GM15510 (cell line): ENCODE results near the gene STX8.

Experiments used
- POLR2A ChIP-seq: IDR thresholded peaks from 3 replicates; pipeline ENCODE4 v1.6.1; 2011; ENCODE audit warnings: borderline replicate concordance; ENCODE audit not compliant: insufficient read length; ENCODE audit errors: extremely low read depth

STX8 gene

DNA sequence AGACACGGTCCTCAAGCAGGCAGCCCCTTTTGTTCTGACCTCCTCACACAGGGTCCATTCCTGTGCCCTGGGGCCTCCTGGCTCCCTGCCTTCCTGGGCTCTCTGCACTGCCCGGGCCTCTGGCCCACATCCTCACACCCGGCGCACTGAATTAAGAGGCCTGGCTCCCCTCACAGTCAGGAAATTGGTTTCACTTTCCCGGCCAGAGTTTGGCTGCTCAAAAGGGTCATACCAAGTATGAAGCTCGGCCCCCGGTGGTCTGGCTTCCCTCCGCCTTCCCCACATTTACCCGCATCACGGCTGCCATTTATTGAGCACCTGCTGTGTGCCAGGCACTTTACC is 334.3 kb downstream of the STX8 start:
- TF ChIP-seq POLR2A: no peak

DNA sequence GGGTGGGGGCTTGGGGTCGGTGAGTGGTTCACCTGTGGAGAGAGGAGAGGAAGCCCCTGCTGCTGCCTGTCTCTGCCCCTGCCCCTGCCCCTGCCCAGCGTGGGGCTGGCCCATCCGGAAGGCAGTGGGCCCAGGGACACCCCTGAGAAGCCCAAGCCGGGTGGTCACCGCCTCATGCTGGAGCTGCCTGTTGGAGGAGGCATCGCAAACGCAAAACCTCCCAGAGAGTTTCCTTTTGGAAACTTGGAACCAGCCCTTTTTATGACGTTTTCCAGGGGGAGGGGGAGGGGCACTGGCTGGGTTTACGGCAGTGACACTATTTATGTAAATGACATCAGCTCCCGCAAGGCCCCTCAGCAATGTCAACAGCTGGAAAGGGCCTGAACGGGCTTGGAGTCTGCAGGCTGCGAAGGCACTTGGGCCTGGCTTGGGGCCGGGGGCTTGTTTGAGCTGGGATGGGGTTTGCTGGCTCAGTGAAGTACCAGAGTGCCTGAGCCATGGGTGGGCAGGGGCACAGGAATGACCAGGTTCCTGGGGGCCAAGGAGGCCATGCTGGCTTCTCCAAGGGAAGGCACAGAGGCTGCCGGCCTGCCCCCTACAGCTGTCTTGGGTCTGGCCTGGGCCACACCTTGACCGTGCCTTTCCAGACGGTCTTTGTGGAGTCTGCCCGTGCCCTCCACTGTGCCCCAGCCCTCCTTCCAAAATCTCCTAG is 334.8 kb downstream of the STX8 start:
- TF ChIP-seq POLR2A: no peak

DNA sequence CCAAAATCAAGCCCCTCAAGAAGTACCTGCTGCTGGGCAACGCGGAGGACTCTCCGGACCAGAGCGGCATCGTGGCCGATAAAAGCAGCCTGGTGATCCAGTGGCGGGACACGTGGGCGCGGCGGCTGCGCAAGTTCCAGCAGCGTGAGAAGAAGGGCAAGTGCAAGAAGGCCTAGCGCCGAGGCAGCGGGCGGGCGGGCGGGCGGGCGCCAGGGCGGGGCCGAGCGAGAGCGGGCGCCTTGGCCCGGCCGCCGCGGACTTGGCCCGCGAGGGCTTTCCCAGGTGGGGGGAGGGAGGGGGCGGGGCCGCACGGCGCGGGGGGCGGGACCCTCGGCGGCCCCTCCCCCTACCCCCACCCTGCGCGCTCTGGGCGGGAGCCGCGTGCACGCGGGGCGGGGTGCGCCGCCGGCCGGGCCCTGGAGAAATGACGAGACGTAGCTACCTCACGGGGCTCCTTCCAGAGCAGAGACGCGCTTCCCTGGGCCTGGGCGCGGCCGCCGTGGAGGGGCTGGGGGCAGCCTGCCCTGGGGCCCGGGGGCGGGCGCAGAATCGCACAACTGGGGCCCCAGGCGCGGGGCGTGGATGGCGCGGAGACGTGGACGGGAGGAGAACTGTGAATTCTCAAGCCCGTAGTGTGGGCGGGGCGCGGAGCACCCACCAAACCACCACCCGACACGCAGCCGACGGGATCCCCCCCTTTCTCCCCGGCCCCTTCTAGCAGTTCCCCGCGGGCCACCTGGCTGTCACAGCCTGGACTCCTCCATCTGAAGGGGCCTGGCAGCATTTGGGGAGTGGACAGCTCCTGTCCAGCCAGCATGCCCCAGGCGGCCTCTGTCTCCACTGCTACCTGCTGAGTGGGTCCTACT is 335.6 kb downstream of the STX8 start:
- TF ChIP-seq POLR2A: peak; percentile 24

DNA sequence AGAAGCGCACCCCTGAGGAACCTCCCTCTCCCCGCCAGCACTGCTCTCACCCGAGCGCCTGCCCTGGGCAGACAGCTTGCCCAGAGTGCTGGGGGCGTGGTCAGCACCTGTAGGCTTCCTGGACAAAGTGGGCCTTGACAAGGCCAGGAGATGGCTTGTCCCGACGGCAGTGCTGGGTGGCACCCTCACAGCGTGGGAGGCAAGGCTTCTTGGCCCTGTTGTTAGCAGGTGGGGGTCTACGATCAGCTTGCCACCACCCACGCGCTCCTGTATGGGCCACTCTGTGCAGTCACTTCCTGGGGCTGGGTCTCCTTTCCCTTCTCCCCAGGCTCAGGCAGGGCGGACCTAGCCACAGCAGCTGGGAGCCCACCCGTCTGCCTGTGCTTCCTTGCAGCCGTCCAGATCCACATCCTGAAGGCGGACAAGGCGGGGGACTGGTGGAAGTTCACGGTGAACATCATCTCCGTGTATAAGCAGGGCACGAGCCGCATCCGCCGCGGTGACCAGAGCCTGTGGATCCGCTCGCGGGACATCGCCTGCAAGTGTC is 336.3 kb downstream of the STX8 start:
- no peak for TF ChIP-seq POLR2A

DNA sequence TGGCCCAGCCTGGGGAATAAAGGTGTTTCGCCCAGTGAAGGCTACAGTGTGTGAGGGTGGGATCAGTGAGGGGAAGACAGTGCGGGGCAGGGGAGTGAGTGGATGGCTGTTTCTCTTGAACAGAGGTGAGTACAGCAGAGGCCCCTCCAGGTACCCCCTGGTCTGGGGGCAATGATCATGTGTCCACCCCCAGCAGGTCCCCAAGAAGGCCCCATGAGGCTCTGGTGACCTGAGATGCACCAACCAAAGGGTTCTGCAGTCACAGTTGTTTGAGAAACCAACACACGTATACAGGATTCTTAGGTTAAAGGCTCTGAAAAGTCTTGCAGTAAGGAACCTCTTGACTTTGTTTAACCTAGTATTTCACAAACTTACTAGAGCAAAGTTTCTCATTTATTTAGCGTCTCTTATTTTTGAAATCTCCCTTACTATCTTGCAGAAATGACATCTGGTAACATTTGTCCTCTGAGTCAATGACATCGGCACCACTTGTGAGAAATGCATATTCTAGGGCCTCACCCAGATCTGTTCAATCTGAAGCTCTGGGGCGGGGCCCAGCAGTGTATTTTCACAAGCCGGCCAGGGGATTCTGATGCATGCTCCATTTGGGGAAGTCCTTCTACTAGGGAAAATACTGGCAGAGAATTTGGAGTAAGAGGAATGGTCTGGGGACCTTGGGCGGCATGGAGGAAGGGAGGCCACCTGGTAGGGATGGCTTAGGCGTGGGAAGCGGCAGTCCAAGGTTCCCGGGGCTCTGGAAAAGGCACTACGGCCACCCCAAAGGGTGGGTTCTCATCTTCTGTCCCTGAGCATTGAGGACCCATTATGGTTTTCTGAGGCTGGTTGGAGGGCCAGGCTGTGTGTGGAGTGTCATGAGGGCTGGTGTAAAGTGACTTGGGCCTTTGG is 337.0 kb downstream of the STX8 start:
- no peak for TF ChIP-seq POLR2A

DNA sequence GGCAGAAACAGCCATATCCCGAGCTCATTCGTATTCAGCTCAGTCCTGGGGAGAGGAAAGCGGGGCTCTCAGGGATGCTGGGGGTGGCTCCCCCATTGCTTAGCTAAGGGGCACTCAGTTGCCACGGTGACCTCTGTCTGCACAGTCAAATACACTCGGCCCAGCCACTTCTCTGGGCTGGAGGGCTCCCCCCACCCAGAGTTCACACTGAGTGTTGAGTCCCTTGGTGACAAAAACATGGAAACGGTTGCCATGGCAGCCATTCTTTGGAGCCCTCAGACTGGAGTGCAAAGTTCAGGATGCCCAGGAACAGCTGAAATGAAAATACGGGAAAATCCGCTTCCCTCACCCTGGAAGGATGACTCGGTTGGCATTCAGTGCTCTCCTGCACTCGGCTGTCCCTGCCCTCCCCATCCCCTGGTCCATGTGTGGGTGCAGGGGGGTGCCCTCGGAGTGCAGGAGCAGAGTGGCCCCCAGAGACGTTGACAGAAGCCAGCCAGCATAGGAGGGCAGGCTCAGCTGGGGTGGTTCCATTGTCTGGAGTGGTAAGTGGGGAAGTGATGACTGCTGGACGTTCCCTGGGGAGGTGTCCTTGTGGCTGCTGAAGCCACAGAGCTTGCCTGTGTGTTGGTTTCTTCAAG is 337.8 kb downstream of the STX8 start:
- no peak for TF ChIP-seq POLR2A

DNA sequence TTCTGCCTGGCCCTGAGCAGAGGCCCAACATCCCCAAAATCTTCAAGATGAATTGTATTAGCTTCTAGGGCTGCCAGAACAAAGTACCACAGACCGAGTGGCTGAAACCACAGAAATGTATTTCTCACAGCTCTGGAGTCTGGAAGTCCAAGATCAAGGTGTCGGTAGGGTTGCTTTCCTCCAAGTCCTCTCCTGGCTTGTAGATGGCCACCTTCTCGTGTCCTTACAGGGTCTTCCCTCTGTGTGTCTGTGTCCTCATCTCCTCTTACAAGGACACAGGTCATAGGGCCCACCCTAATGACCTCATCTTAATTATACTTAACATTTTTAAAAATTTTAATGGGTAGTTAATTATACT is 338.6 kb downstream of the STX8 start:
- no peak for TF ChIP-seq POLR2A

DNA sequence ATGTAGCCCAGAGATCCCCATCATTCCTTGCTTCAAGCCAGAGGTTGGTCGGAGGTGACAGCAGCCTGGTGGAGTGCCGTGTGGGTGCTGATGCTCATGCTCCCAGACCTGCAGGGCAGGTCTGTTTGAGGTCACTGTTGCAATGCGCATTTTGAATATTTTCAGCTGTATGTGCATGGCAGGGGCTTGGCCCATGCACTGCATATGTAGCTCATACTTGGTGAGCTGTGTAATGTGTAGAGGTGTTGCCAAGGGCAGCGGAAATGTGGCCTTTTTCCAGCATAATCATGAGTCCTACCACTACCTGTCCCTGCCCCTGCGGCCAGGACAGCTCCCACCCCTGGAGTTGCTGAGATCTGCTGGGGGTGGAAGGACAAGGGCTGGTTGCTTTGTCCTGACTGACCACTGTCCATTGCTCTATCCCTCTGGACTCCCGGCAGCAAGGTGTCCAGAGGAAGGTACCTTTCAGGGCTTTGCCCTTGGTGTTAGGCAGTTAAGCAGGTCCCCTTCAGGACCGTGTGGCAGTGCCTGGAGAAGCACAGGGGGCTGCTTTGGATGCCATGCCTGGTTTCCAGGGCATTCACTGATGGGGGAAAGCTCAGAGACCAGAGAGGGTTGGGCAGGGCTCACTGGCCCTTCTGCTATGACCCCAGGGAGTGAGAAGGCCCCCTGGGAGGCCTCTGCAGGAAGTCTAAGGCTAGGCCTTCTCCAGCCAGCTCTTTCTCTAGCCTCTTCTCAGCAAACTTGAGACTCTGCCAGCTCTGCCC is 339.2 kb downstream of the STX8 start:
- TF ChIP-seq POLR2A: no peak

DNA sequence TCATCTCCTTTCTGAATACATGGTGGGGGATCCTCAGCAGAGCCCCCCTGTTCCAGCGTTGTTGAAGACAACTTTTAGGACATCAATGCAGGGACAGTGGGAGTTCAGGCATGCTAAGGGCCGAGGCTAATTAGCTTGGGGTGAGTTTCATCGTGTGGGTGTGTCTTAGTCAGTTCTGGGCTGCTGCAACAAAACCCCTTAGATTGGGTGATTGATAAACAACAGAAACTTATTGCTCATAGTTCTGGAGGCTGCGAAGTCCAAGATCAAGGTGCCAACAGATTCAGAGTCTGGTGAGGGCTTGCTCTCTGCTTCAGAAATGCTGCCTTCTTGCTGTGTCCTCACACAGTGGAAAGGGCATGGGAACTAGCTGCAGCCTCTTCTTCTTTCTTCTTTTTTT is 340.3 kb downstream of the STX8 start:
- TF ChIP-seq POLR2A: no peak

DNA sequence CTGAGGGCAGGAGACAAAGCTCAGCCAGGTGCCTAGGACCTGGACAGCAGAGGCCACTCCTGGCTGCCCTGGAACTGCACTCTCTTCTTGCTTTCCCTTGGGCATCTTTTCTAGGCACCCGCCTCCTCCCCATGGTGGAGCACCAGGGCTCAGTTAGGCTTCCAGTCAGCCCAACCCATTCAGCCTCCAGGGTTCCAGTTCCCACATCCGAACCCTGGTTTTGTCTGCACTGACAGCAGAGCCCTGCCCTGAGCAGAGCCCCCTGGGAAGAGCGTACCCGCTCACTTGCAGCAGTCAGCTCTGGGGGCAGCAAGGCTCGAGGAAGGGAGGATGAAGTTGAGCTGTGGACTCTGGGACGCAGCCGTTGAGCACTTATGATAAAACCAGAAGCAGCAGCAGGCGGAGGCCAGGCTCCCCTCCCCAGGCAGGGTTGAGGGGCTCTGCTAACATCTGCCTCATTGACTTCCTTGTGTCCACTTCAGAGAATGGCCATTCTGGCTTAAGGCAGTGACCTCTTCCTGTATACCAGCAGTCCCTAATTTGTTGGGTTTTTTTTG is 341.2 kb downstream of the STX8 start:
- no peak for TF ChIP-seq POLR2A

DNA sequence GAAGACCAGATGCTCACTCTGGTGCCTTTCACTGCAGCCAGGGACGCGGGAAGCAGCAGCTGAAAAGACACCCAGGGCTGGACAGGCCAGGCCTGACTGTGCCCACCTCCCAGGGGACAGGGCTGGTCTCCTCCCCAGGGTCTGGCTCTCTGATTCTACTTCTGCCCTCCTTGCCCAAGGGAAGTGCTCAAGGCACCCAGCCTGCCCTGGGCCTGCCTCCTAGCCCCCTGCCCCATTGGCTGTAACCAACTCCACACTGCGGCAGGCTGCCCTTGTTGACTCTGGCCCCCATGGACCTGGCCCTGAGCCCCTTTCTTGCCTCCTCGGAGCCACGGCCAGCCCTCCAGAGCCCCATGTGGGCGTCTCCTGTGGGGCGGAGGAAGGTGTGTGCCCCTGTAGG is 341.9 kb downstream of the STX8 start:
- TF ChIP-seq POLR2A: no peak

DNA sequence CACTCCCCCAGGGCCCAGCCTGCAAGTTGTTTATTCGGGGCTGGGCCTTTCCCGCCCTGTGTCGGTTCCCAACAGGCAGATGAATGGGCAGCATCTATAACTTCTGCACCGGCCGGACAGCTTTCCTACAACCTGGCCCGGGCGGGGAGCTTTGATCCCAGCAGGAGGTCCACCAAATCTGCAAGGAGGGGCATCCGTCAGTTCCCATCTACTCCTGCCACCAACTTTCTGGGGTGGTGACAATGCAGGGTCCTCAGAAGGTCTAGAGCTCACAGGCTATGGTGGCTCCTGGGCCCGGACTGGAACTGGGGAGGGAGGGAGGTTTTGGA is 342.4 kb downstream of the STX8 start:
- no peak for TF ChIP-seq POLR2A

DNA sequence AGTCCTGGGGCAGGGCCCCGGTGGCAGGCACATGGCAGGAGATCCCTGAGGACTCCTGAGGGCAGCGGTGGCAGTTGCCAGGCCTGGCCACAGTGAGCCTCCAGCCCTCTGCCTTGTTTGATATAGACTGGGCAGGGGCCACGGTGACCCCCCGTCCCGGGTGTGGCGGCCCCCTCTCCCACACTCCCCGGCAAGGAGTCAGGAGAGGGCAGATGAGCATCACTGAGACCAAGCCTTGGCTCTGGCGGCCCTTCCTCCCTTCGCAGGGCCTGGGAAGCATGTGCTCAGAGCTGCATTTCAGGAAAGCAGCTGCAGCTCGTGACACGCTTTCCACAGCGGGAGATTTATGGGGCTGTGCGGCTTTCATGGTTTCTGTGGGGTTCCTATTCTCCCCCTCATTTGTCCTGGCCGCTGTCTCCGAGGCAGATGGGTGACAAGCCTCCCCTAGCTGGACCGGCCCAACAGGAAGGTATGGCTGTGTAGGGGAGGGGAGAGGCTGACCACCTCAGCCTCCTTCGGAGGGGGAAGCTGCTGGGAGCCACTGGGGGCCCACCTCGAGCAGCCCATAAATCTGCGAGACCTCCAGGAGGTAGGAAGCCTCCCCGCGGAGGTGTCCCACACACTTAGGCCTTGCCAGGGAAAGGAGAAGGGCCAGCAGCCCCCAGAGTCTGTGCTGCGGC is 342.9 kb downstream of the STX8 start:
- TF ChIP-seq POLR2A: no peak

DNA sequence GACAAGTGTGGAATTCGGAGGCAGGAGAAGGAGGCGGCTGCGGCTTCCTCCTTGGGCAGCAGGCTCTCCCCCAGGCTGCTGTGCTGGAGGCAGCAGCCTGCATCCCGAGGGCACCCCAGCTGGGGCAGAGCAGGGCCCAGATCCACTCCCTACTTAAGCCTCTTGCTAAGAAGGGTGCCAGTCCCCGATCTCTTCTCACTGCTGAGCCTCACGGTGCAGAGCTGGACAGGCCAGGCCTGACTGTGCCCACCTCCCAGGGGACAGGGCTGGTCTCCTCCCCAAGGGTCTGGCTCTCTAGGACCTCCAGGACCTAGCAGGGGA is 343.5 kb downstream of the STX8 start:
- no peak for TF ChIP-seq POLR2A
